Adipocyte (in vitro differentiated cells): ENCODE measurements around the gene CALHM6.

Experiments
- DNase-seq: peaks from one replicate; pipeline ENCODE4 v3.0.0-alpha.2; 2015; ENCODE audit warnings: low read depth
- H3K27me3 ChIP-seq: replicated peaks from 2 replicates; pipeline ENCODE4 v1.7.0; 2013; ENCODE audit warnings: mild to moderate bottlenecking, low read length, moderate library complexity; ENCODE audit not compliant: control insufficient read depth, insufficient read depth
- H3K36me3 ChIP-seq: 2 replicates; pipeline ENCODE4 v1.7.0; 2013; ENCODE audit warnings: low read length, mild to moderate bottlenecking, moderate library complexity; ENCODE audit not compliant: control insufficient read depth, insufficient read depth, severe bottlenecking
- H3K4me1 ChIP-seq: 2 replicates; pipeline ENCODE4 v1.7.0; 2013; ENCODE audit warnings: mild to moderate bottlenecking, low read length, moderate library complexity; ENCODE audit not compliant: control insufficient read depth, insufficient read depth
- H3K4me3 ChIP-seq: 2 replicates; pipeline ENCODE4 v1.7.0; 2013; ENCODE audit warnings: mild to moderate bottlenecking, low read length, moderate library complexity
- H3K9ac ChIP-seq: 2 replicates; pipeline ENCODE4 v1.7.0; 2013; ENCODE audit warnings: mild to moderate bottlenecking, low read length, moderate library complexity
- H3K9me3 ChIP-seq: 2 replicates; pipeline ENCODE4 v1.7.0; 2013; ENCODE audit warnings: mild to moderate bottlenecking, low read length, moderate library complexity; ENCODE audit not compliant: control insufficient read depth

CALHM6 gene

GRCh38 chr6:116461331-116461931 is at the start of gene CALHM6:
Gene CALHM6, plus strand, starts transcription at chr6:116461375. Its CDS starts 555 bp downstream, at chr6:116461930.
- Histone ChIP-seq H3K4me1 (peaks cover 5% of the 10 kb centered on the region), H3K4me3 (peak within 1 kb of the TSS; percentile 78), H3K27me3 (no peaks in the 10 kb centered on the region), H3K9me3 (no peaks in the 10 kb centered on the region), H3K36me3 (no peaks in the 10 kb centered on the region), H3K9ac (peak within 1 kb of the TSS; percentile 37)
- DNase-seq: no peak

DNA sequence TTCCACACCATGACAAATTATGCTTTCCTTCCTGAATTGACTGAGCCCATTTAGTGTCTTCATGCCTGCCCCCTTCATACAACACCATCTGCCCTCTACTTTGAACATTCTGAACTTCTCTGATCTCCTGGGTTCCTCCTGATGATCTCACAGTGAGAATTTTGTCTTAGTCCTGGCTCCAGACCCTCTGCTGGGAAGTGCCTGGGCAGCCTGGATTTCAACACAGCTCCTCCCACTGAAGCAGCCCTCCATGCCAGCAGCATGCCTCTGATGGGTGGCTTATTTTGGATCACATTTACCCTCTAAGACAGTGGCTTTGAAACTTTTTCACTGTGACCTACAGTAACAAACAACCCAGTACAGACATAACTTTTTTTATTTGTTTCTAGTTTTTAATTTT is 48.9 kb upstream of the CALHM6 start:
- Histone ChIP-seq H3K27me3 (no peaks in the 10 kb centered on the region), H3K36me3 (peaks cover 16% of the 10 kb centered on the region), H3K4me1 (peaks cover 47% of the 10 kb centered on the region), H3K9ac (peak overlapping the region; percentile 67), H3K4me3 (peak overlapping the region; percentile 18), H3K9me3 (no peaks in the 10 kb centered on the region)
- DNase-seq: peak; percentile 79

GRCh38 chr6:116413357-116413756 is 47.8 kb upstream of the CALHM6 start:
- Histone ChIP-seq H3K9ac (peak overlapping the region; percentile 45), H3K9me3 (no peaks in the 10 kb centered on the region), H3K27me3 (no peaks in the 10 kb centered on the region), H3K4me1 (peaks cover 43% of the 10 kb centered on the region), H3K4me3 (no peak overlapping the region), H3K36me3 (peaks cover 13% of the 10 kb centered on the region)
- no peak for DNase-seq

GRCh38 chr6:116417661-116418060 is 43.5 kb upstream of the CALHM6 start:
- Histone ChIP-seq H3K27me3 (no peaks in the 10 kb centered on the region), H3K4me1 (peaks cover 32% of the 10 kb centered on the region), H3K9ac (no peak overlapping the region), H3K4me3 (no peak overlapping the region), H3K9me3 (no peaks in the 10 kb centered on the region), H3K36me3 (peaks cover 6% of the 10 kb centered on the region)
- no peak for DNase-seq

DNA sequence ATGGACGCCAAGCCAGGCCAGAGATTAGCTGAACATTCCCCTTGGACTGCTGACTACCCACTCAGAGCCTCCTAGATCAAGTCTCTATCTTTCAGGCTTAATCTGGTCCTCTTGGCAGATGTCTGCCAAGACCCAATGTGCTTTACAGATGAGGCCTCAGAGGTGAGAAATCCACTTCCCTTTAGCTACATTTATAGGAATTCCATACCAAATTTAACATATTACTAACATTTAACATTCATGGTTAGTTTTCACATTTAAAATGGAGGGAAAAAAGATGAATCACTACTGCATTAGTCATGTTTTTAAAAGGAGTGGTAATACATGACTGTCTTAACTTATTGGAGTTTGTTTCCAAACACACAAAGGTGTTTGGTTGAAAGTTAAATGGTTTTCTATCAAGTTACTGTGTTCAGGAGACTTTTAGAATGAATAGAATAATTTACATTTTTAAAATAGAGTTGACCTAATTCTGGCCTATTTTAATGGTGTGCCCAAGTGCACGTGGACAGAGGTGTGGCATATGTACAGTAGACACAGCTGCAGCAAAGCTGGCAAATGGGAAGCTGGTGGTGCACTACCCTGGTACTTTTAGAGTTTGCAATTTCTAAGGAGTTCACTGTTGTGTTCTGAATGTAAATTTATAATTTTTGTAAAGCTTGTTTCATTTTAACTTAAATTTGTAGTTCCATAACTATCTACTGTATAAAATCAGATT is 41.9 kb upstream of the CALHM6 start:
- Histone ChIP-seq H3K36me3 (peaks cover 6% of the 10 kb centered on the region), H3K4me1 (peaks cover 30% of the 10 kb centered on the region), H3K27me3 (no peaks in the 10 kb centered on the region), H3K4me3 (no peak overlapping the region), H3K9ac (no peak overlapping the region), H3K9me3 (no peaks in the 10 kb centered on the region)
- no peak for DNase-seq

GRCh38 chr6:116420341-116420740 is 40.8 kb upstream of the CALHM6 start:
- H3K9me3 ChIP-seq: no peaks in the 10 kb centered on the region
- H3K36me3 ChIP-seq: no peaks in the 10 kb centered on the region
- H3K9ac ChIP-seq: no peak overlapping the region
- peaks cover 35% of the 10 kb centered on the region for H3K4me1 ChIP-seq
- H3K27me3 ChIP-seq: no peaks in the 10 kb centered on the region
- H3K4me3 ChIP-seq: no peak overlapping the region
- DNase-seq: no peak

DNA sequence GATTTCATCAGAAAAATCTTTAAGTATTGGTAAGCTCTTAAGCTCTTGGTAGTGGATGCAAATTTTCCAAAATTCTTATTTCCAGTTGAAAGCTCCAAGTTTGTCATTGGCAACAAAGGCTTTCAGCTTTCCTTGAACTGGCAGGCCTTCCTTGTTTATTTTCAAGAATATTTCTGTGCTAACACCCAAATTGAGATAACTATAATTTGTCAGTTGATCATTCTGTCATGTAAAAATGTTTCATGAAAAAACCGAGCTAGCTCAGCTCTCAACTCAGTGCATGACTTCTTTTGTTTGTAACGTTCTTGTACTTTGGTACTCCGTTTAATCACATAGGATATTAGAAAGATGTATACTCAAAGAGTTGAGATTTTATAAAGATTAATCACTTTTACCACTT is 38.9 kb upstream of the CALHM6 start:
- Histone ChIP-seq H3K4me3 (peak overlapping the region; percentile 13), H3K9me3 (no peaks in the 10 kb centered on the region), H3K36me3 (peaks cover 9% of the 10 kb centered on the region), H3K4me1 (peaks cover 29% of the 10 kb centered on the region), H3K9ac (no peak overlapping the region), H3K27me3 (no peaks in the 10 kb centered on the region)
- DNase-seq: no peak

GRCh38 chr6:116424001-116424400 is 37.2 kb upstream of the CALHM6 start:
- Histone ChIP-seq H3K4me3 (no peak overlapping the region), H3K4me1 (peaks cover 29% of the 10 kb centered on the region), H3K9ac (no peak overlapping the region), H3K27me3 (no peaks in the 10 kb centered on the region), H3K9me3 (no peaks in the 10 kb centered on the region), H3K36me3 (peaks cover 26% of the 10 kb centered on the region)
- DNase-seq: no peak

DNA sequence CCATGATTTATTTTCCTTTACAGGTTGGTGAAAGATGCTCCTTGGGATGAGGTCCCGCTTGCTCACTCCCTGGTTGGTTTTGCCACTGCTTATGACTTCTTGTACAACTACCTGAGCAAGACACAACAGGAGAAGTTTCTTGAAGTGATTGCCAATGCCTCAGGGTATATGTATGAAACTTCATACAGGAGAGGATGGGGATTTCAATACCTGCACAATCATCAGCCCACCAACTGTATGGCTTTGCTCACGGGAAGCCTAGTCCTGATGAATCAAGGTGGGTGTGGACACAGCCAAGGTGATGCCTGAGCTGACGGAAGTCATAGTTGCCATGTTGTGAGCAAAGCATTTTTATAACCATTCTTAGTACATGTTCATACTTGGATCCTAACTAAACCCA is 34.6 kb upstream of the CALHM6 start:
- peaks cover 48% of the 10 kb centered on the region for H3K36me3 ChIP-seq
- H3K4me3 ChIP-seq: no peak overlapping the region
- H3K9me3 ChIP-seq: no peaks in the 10 kb centered on the region
- no peak for DNase-seq
- no peak overlapping the region for H3K9ac ChIP-seq
- no peaks in the 10 kb centered on the region for H3K27me3 ChIP-seq
- peaks cover 29% of the 10 kb centered on the region for H3K4me1 ChIP-seq

GRCh38 chr6:116429111-116429510 is 32.1 kb upstream of the CALHM6 start:
- Histone ChIP-seq H3K9me3 (no peaks in the 10 kb centered on the region), H3K36me3 (peaks cover 73% of the 10 kb centered on the region), H3K27me3 (no peaks in the 10 kb centered on the region), H3K9ac (no peak overlapping the region), H3K4me1 (peaks cover 7% of the 10 kb centered on the region), H3K4me3 (no peak overlapping the region)
- no peak for DNase-seq

DNA sequence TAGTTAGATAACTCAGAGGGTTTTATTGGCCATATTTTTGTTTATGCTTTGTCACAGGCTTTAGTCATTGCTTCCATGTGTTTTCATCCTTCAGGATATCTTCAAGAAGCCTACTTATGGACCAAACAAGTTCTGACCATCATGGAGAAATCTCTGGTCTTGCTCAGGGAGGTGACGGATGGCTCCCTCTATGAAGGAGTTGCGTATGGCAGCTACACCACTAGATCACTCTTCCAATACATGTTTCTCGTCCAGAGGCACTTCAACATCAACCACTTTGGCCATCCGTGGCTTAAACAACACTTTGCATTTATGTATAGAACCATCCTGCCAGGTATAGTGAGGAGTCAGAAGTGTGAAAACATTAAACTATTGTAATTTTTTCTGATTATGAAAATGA is 30.3 kb upstream of the CALHM6 start:
- no peaks in the 10 kb centered on the region for H3K9me3 ChIP-seq
- no peak overlapping the region for H3K9ac ChIP-seq
- H3K36me3 ChIP-seq: peaks cover 91% of the 10 kb centered on the region
- H3K4me1 ChIP-seq: no peaks in the 10 kb centered on the region
- no peaks in the 10 kb centered on the region for H3K27me3 ChIP-seq
- DNase-seq: no peak
- no peak overlapping the region for H3K4me3 ChIP-seq
